Endothelial cell of umbilical vein (primary cell): ENCODE results near the gene APBA2.

Experiments
- CTCF ChIP-seq, 2 donors: IDR thresholded peaks; 1 replicate in 1 of 2; 2 replicates in 1 of 2; pipeline ENCODE4 v1.5.1; 2011; ENCODE audit warnings: low read length in 2 of 2, mild to moderate bottlenecking in 2 of 2, moderate library complexity in 2 of 2, control low read depth in 1 of 2, inconsistent platforms in 1 of 2, low read depth in 1 of 2; ENCODE audit not compliant: insufficient read depth in 1 of 2; ENCODE audit errors: extremely low read depth in 1 of 2
- FOS ChIP-seq: IDR thresholded peaks from 2 replicates; pipeline ENCODE4 v1.6.1; 2011; ENCODE audit warnings: mild to moderate bottlenecking, low read length, moderate library complexity, borderline replicate concordance; ENCODE audit not compliant: insufficient read depth
- MAX ChIP-seq: IDR thresholded peaks from 2 replicates; pipeline ENCODE4 v1.6.1; 2011; ENCODE audit not compliant: insufficient read depth, insufficient read length
- POLR2A ChIP-seq: IDR thresholded peaks from 2 replicates; pipeline ENCODE4 v1.6.1; 2012; ENCODE audit warnings: low read depth, mild to moderate bottlenecking, control low read depth, low read length
- POLR2AphosphoS5 ChIP-seq: IDR thresholded peaks from 2 replicates; pipeline ENCODE4 v1.6.1; 2012; ENCODE audit warnings: low read depth, mild to moderate bottlenecking, control low read depth, low read length, moderate library complexity; ENCODE audit not compliant: insufficient read depth

GRCh38 chr15:28954466-28955159, 68.8 kb downstream of the APBA2 start:
- TF ChIP-seq CTCF (IDR thresholded peaks at IDR 0.05; ENCODE audit: extremely low read depth in 1 of 2, insufficient read depth in 1 of 2, low read depth in 1 of 2, low read length in 2 of 2) (no peak), POLR2AphosphoS5 (no peak), FOS (no peak), POLR2A (no peak), MAX (no peak)
